Activated CD8-positive, alpha-beta memory T cell treated with anti-CD3 and anti-CD28 coated beads, Interleukin-2, amount 50 U/mL, for 24 hours (primary cell): ENCODE results near the gene WDR1.
"Not testable (repeated sequence)": the region's sequence is repeated elsewhere in the genome, so short reads cannot be mapped to it uniquely, and the experiment has no call there.

Experiments
- DNase-seq: peaks from one replicate; pipeline ENCODE4 v3.0.0-alpha.2; 2020; ENCODE audit errors: extremely low read depth

The WDR1 gene

DNA sequence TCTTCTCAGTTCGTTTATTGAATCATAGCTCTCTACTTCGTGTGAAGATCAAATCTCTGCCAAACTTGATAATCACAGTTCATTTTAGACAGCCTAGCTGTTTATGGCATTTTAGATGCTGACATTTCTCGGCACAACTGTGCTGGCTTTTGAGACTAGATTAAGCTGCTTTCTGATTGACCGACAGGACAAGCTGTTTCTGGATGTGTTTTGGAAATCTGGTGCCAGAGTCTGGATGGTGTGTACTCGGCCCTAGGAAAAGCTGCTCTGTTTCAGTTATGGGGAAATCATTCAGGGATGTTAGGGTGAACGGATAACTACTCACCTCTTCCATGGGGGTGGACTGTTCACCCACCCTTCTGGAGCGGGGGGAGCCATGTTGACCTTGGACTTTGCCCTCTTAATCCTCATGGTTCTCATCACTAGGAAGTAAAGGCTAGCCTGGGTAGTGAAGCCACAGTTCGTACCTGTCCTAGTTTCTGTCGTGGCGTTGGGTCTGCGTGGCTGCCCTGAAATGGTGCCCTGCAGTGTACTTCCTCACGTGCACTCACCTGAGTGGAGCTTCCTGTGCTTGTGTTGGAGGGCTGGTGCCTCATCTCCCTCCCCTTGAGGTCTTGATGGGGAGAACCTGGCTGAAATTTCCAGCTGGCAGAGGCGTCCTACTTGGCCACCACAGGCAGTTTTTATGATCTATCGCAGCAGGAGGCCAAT is 13.7 kb upstream of the WDR1 start:
- DNase-seq, result no peak

GRCh38 chr4:10129196-10130177 is 12.9 kb upstream of the WDR1 start:
- no peak for DNase-seq

DNA sequence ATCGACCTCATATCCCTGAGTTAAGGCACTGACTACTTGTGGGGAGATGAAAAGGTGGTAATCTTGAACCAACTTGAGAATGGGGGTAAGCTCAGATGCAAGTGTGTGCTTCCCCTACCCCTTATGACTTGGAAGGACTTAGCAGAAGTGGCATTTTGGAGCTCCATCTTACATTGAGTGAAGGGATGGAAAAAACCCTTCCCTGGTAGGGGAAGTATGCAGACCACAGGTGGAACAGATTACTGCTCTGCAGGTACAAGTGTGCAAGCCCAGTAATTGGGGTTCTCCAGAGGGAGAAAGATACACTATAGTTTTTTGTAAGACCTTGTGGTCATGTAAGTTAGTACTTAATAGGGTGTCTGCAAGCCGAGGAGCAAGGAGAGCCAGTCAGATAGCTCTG is 12.2 kb upstream of the WDR1 start:
- no peak for DNase-seq

DNA sequence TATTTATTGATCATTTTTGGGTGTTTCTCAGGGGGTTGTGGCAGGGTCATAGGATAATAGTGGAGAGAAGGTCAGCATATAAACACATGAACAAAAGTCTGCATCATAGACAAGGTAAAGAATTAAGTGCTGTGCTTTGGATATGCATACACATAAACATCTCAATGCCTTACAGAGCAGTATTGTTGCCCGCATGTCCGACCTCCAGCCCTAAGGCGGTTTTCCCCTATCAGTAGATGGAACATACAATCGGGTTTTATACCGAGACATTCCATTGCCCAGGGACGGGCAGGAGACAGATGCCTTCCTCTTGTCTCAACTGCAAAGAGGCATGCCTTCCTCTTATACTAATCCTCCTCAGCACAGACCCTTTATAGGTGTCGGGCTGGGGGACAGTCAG is 10.9 kb upstream of the WDR1 start:
- DNase-seq, result not testable (repeated sequence)

DNA sequence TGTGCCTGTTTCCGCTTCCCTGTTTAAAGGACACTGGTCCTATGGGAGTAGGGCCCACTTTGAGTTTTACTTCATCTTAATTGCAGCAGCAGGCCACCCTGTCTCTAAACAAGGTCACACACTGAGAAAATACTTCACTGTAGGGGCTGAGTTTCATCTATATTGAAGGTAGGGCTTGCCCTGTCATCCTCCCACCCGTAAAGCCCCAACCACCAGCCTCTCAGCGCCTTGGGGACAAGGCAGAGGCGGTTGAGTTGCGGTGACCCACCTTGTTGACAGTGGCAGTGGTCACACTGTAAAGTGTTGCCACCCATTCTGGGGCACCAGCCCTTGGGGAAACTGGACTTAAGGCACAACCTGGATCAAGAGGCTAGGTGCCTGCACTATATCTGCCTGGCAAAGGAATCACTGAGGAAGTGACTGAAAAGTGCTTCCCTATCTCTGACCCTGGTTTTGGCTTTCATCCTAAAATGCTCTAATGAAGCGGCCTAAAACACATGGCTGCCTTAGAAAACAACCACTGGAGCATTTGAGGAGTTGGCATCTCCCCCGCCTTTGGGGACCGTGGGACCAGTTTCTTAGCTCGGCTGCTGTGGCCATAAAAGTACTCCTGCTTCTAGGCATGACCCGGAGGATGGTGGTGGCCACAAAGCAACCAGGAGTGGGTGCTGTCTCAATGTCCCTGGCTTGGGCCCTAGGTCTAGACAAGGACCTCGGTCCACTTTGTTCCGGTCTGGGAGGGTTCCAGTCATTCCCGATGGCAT is 7.8 kb upstream of the WDR1 start:
- DNase-seq, result no peak

GRCh38 chr4:10123227-10124101 is 6.9 kb upstream of the WDR1 start:
- DNase-seq, result no peak

DNA sequence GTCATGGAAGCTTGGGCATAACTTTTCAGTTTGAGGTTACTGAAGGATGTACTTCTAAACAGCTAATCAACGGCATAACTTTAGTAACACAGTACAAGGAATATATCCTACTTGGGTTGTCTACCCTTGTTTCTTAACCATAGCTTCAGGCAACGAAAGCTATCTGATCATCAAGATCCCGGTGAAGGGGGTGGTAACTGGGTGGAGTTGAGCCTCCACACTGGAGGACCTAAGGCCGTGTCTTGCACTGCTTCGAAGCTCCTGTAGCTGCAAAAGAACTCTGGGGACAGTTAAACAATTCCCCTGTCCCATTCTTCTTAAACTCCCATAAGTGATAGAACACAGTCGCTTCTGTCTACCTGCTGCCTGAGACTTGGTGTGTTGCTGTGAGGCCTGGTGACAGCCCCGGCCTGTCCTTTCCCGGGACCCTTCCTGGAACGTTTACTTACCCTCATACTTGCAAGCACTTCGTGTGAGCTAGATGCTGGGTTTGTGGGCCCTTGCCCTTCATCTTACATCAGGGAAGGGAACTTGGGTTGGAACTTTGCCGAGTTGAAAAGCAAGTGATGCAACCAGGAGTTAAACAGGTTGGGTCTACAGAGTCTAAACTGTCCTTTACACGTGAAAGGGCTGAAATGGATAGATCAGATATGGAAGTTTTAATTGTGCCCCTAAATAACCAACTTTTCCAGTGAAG is 5.8 kb upstream of the WDR1 start:
- DNase-seq, result no peak

DNA sequence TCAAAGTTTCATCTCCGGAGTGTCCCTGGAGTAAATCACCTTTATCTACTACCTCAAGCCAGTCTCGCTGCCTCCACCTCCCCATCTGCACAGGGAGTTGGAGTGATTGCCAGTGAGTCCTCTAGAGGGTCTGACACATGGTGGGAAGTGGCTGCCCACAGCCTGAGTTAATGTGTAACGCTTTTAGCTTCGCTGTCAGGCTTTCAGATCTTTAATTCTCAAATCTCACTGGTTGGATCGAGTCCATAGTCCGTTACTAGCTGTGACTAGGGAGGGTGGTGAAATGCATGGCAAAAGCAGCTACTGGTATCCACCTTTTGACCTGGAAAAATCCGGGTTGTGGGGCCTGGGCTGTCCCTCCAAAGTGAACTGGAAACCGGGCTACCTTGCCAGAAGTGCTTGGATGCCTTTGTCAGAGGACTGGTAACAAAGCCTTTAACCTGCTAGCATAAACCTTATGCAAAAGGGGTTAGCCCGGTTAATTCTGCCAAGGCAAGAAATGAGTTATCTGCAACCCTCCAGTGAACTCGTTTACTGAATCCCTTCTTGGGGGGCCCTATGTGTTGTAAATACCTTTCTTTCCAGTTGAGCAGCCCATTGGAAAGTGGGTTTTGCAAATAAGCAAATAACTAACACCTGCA is 5.1 kb upstream of the WDR1 start:
- no peak for DNase-seq

- DNase-seq, result no peak
Observed at GRCh38 chr4:10120943-10121567, 4.5 kb upstream of the WDR1 start.

DNA sequence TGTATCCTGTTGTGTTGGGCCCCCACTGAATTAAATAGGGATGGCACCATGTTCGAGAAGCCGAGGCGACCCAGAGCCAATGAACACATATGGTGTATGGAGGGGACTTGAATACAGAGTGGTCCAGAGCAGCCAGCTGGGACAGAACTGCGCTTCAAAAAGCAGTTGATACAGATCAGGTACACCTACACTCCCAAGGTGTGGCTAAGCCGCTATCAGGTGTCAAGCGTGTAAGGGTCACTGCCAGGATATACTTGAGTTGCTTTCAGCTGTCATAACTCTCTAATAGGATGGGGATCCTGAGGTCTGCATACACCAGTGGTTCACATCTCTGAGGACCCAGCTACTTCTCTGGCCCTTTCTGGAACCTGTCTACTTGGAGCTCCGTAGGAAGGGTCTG is 3.2 kb upstream of the WDR1 start:
- no peak for DNase-seq

DNA sequence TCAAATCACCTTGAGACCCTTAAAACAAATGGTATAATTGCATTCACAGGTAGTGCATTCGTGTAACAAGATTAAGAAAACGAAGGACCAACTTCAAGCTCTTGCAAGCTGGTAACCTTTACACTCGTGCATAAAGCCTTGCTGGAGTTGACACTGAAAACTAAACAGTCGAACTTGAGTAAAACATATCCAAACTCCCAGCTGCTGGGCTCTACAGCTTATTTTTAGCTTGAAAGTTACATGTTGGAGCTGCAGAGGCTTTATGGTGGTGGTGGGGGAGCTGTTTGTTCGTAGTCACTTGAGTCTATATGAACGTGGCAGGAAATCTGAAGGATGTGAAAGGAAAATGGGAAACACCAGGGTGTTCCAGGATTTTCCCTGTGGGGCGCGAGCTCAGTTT is 2.7 kb upstream of the WDR1 start:
- DNase-seq, result no peak

DNA sequence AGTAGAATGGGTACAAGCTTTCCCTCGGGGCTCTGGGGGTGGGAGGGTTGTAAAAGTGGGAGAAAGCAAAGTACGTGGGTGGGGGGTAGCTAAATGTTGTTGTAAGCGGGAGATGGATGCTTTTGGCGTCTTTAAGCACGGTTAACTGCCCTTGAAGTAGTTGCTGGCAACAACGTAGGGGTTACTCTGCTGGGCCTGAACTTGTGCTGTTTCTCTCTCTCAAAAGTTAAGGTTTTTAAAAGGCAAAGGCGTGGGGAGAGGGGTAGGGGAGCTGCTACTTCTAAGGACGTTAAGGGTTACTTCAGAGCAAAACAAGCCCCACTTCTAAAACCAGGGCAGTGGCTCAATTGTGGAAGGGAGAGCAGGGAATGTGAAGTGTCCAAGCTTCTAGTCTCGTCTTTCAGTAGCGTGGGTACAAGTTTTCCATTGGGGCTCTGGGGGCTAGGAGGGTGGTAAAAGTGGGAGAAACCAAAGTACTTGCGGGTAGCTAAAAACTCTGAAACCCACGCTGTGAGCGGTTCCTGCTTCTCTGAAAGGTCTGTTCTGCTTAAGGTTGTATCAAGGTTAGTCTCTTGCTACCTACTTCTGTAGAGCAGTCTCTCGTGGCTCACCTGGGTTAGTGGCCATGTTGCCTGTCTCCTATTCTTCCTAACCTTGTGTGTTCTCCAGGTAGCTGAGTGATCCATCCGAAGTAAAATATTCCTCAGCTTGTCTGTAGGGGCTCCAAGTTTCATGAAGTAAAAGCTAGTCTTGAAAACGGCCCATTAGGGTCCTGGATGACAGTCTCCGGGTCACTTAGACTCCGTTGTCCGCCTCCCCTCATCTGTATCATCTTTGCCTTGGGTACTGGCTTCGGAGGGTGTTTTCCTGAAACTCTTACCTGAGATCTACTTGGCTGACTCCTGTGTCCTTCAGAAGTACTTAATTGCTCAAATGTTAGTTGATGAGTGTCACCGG is 1.7 kb upstream of the WDR1 start:
- no peak for DNase-seq

GRCh38 chr4:10117359-10118047 is 904 bp upstream of the WDR1 start:
- no peak for DNase-seq

GRCh38 chr4:10115797-10116568 is 616 bp downstream of the WDR1 start:
- DNase-seq, result no peak

DNA sequence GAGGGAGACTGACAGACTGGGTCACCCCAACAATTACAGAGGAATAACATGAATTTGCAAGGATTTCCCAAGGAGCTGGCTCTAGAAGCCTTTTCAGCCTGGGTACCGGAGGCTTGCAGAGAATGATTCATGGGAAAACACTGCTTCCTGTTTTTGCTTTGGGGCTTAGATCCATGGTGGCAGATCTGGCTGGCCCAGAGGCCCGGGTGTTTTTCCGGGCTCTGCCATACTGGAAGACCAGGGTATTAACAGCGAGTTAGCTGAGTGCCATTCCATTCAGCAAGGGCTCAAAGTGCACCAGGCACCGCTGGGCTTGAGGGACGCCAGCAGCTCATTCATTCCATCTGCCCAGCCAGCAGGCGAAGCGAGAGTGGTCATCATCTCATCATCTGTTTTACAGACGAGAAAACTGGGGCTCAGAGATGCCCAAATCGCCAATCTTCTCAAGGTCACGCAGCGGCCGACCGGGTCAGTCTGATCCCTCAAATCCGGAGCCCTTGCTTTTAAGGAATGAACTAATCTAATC is 1.3 kb downstream of the WDR1 start:
- no peak for DNase-seq

GRCh38 chr4:10114607-10115006 is 2.0 kb downstream of the WDR1 start:
- no peak for DNase-seq

DNA sequence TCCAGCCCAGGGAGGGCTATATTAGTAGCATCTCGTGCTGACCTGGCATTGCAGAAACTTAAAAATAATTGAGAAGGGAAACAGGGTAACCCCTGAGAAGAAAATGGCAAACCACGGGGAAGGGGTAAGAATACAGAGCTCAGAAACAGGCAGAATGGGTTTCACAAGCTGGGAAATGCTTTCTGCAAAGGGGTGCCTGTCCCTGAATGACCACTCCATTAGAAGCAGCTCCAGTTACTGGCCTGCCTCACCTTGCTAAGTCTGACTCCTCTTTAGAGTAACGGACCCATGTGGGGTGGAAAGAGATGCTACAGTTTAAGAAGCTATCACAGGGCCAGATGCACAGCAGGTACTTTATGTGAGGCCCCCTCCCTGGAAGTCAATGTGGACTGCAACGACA is 2.5 kb downstream of the WDR1 start:
- no peak for DNase-seq
